HG02610 (cell line): Measurements from ENCODE around the gene ZMPSTE24.

Source experiments
- ATAC-seq: cut with Tn5 transposase; IDR thresholded peaks from one replicate; pipeline ENCODE4 v1.9.1; 2021; ENCODE audit warnings: mild to moderate bottlenecking, moderate library complexity; ENCODE audit not compliant: unreplicated experiment

Gene ZMPSTE24

GRCh38 chr1:40257313-40257687, 736 bp upstream of the ZMPSTE24 start:
- no peak for ATAC-seq

GRCh38 chr1:40258445-40258769, 371 bp downstream of the ZMPSTE24 start:
- no peak for ATAC-seq

- ATAC-seq = no peak
Measured at GRCh38 chr1:40264354-40264781, 6.3 kb downstream of the ZMPSTE24 start.

- no peak for ATAC-seq
Measured at GRCh38 chr1:40265298-40265697, 7.3 kb downstream of the ZMPSTE24 start.

GRCh38 chr1:40265919-40266318, 7.9 kb downstream of the ZMPSTE24 start:
- ATAC-seq = no peak

- ATAC-seq = no peak
Measured at GRCh38 chr1:40266786-40267535, 8.9 kb downstream of the ZMPSTE24 start.

- ATAC-seq = no peak
Measured at GRCh38 chr1:40267767-40268187, 9.7 kb downstream of the ZMPSTE24 start.

GRCh38 chr1:40268211-40268610, 10.2 kb downstream of the ZMPSTE24 start:
- no peak for ATAC-seq

GRCh38 chr1:40270152-40270834, 12.3 kb downstream of the ZMPSTE24 start:
- no peak for ATAC-seq

- no peak for ATAC-seq
Measured at GRCh38 chr1:40272653-40273213, 14.7 kb downstream of the ZMPSTE24 start.

- ATAC-seq = no peak
Measured at GRCh38 chr1:40273547-40274166, 15.6 kb downstream of the ZMPSTE24 start.

- no peak for ATAC-seq
Measured at GRCh38 chr1:40274331-40274730, 16.3 kb downstream of the ZMPSTE24 start.

- ATAC-seq = no peak
Measured at GRCh38 chr1:40276122-40276521, 18.1 kb downstream of the ZMPSTE24 start.

- no peak for ATAC-seq
Measured at GRCh38 chr1:40281853-40282252, 23.8 kb downstream of the ZMPSTE24 start.

- no peak for ATAC-seq
Measured at GRCh38 chr1:40291293-40291692, 33.3 kb downstream of the ZMPSTE24 start.

- ATAC-seq = no peak
Measured at GRCh38 chr1:40299366-40300248, 41.6 kb downstream of the ZMPSTE24 start.

GRCh38 chr1:40300249-40300567, 42.2 kb downstream of the ZMPSTE24 start:
- no peak for ATAC-seq

- ATAC-seq = no peak
Measured at GRCh38 chr1:40300651-40301050, 42.6 kb downstream of the ZMPSTE24 start.

GRCh38 chr1:40301066-40301465, 43.0 kb downstream of the ZMPSTE24 start:
- no peak for ATAC-seq

GRCh38 chr1:40301541-40302299, 43.7 kb downstream of the ZMPSTE24 start:
- ATAC-seq = no peak
